K562 (cell line): ENCODE data around the gene GNAI3. TPM values are rescaled to one million over a fixed set of nuclear protein-coding genes. Genes with fewer than 3 reads are reported as not detected.
A peak's percentile ranks its signal among the peaks of the same experiment; 100 is the strongest.

Source experiments
- ARID3B ChIP-seq: fragments of 250-450 bp; sonication (Bioruptor Pico); IDR thresholded peaks from 2 replicates; pipeline ENCODE4 v1.4.0; 2020; ENCODE audit warnings: borderline replicate concordance
- CXXC5 ChIP-seq: fragments of 250-450 bp; sonication (Bioruptor Pico); IDR thresholded peaks from 2 replicates; pipeline ENCODE4 v1.8.0; 2022; ENCODE audit warnings: inconsistent platforms, mild to moderate bottlenecking, moderate library complexity
- DIDO1 ChIP-seq: fragments of 450-650 bp; IDR thresholded peaks from 2 replicates; pipeline ENCODE4 v1.6.1; 2016; ENCODE audit warnings: low read depth, missing biosample characterization, missing genetic modification characterization
- FOXK2 ChIP-seq, 2 experiments: fragments of 450-650 bp; IDR thresholded peaks in 1 of 2; conservative IDR thresholded peaks in 1 of 2; 2 replicates each; pipeline ENCODE4 v1.6.1; 2016; ENCODE audit warnings: low read depth in 2 of 2, mild to moderate bottlenecking in 1 of 2
- HMGN3 ChIP-seq: IDR thresholded peaks from 2 replicates; pipeline ENCODE4 v1.6.1; 2011; ENCODE audit warnings: borderline replicate concordance, low read depth, mild to moderate bottlenecking, mixed read lengths, low read length; ENCODE audit not compliant: insufficient read length; ENCODE audit errors: extremely low read depth
- KDM1A ChIP-seq, 2 experiments: fragments of 450-650 bp; IDR thresholded peaks; 2 replicates each; pipeline ENCODE4 v1.6.1; 2016; ENCODE audit warnings: mild to moderate bottlenecking in 2 of 2
- MLLT1 ChIP-seq, 2 experiments: fragments of 450-650 bp; IDR thresholded peaks; 2 replicates each; pipeline ENCODE4 v1.6.1; 2016
- NCOA2 ChIP-seq, 2 experiments: fragments of 450-650 bp; IDR thresholded peaks; 2 replicates each; pipeline ENCODE4 v1.6.1; 2018; ENCODE audit warnings: mild to moderate bottlenecking in 2 of 2, moderate library complexity in 1 of 2; ENCODE audit not compliant: partially characterized antibody in 2 of 2
- POLR2G ChIP-seq: fragments of 200-400 bp; formaldehyde crosslinking; IDR thresholded peaks from 2 replicates; pipeline ENCODE4 v1.6.1; 2017; ENCODE audit warnings: low read depth, mild to moderate bottlenecking, antibody characterized with exemption, low read length, moderate library complexity
- TCF3 ChIP-seq: sonication (generic); formaldehyde crosslinking; IDR thresholded peaks from 2 replicates; pipeline ENCODE4 v1.4.0; 2020; ENCODE audit warnings: mild to moderate bottlenecking, missing genetic modification reagents
- WHSC1 ChIP-seq: IDR thresholded peaks from one replicate; pipeline ENCODE4 v1.6.1; 2012; ENCODE audit warnings: low read length, control low read depth, inconsistent platforms
- XRCC4 ChIP-seq: IDR thresholded peaks from one replicate; pipeline ENCODE4 v1.6.1; 2011; ENCODE audit not compliant: insufficient read depth, insufficient read length; ENCODE audit errors: extremely low read depth
- ZNF436 ChIP-seq: fragments of 250-450, 450-650 bp; sonication (Bioruptor Pico); formaldehyde crosslinking; IDR thresholded peaks from 2 replicates; pipeline ENCODE4 v1.7.0; 2020; ENCODE audit warnings: mild to moderate bottlenecking
- ZNF584 ChIP-seq: fragments of 200-800 bp; sonication (Bioruptor generic); IDR thresholded peaks from 2 replicates; pipeline ENCODE4 v1.6.1; 2016; ENCODE audit warnings: low read depth, mild to moderate bottlenecking, missing genetic modification characterization, missing compliant biosample characterization
- ZNF740 ChIP-seq, 3 experiments: fragments of 200-800 bp in 1 of 3; sonication (Bioruptor generic) in 1 of 3; sonication (generic) in 1 of 3; formaldehyde crosslinking in 1 of 3; IDR thresholded peaks; 2 replicates each; pipeline versions ENCODE4 v1.6.1 to v1.8.0; 2016 to 2022; ENCODE audit warnings: mild to moderate bottlenecking in 2 of 3, missing compliant biosample characterization in 2 of 3, missing genetic modification characterization in 2 of 3, missing genetic modification reagents in 1 of 3
- polyA plus RNA-seq, 8 experiments: library from polyadenylated mRNA; depleted of rRNA in 4 of 8; stranded (reverse) in 5 of 8; unstranded in 3 of 8; fragments of >200 nt; fragmentation: Nextera tagmentation in 2 of 8; fragmentation: Illumina TruSeq in 1 of 8; extraction: Ambion mirVana in 2 of 8; extraction: Trizol in 1 of 8; gene quantifications; 2 replicates each; pipeline versions ENCODE4 v1.2.1 to v1.2.3, GENCODE V29; 2011 to 2014; ENCODE audit warnings: inconsistent platforms in 1 of 8, missing spikeins in 1 of 8
- total RNA-seq, 7 experiments: library from RNA; depleted of rRNA in 6 of 7; stranded (reverse); fragments of >200 nt in 6 of 7; fragmentation: Illumina TruSeq in 2 of 7; extraction: Trizol in 2 of 7; gene quantifications; 2 replicates each; pipeline versions ENCODE4 v1.2.1 to v1.2.3, GENCODE V29; 2011 to 2021; ENCODE audit warnings: low replicate concordance in 1 of 7
- TF ChIP-seq, protein P1 (sequence below): sonication (generic); formaldehyde crosslinking; IDR thresholded peaks from 2 replicates; pipeline ENCODE4 v1.4.0; 2020; ENCODE audit warnings: mild to moderate bottlenecking, missing genetic modification reagents
- TF ChIP-seq, protein P2 (sequence below): sonication (generic); formaldehyde crosslinking; IDR thresholded peaks from 2 replicates; pipeline ENCODE4 v1.8.0; 2022; ENCODE audit warnings: missing genetic modification reagents, mild to moderate bottlenecking, moderate library complexity, borderline replicate concordance
- TF ChIP-seq, protein P3 (sequence below): sonication (generic); formaldehyde crosslinking; IDR thresholded peaks from 2 replicates; pipeline ENCODE4 v1.9.0; 2022; ENCODE audit warnings: mild to moderate bottlenecking, missing genetic modification reagents

Gene GNAI3
- total and polyA plus RNA-seq, 9 of the 15 experiments (the other 6 are each of a cell fraction or from before 2014, with no cell fraction given): 6.3 to 13.2 (median 8.9) TPM

DNA sequence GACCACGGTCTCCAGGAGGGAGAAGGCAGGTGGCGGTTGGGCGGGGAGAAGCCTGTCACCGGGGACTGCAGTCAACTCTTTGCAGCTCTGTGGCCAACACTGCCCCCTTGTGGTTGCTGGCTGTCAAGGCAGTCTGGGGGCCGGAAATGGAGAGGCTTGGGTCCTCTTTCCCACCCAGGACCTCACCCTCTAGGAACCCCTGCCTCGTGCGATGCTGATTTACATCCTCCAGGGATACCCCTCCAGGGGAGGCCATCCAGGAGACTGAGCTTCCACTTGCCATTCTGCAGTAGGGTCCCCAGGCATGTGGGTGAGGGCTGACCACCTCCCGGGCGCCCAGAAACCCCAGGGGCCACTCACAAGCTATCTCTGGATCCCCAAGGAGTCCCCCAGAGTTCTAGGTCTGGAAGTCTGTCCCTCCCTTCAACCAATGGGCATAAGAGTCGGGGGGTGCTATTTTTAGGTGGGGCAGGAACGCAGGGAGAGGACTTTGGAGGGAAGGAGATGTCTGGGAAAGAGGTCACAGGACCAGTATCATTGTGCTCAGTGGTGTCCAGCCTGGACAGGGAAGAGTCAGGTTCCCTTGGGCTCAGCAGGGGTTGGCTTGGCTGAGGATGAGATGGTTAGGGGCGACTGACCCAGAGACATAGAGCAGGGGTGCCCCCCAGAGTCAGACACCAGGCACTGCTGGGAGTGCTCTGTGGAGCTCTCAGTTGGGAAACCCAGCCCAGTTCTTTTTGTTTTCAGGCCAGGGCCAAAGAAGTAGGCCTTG, 15.9 kb upstream of the GNAI3 start (continued):
- TF ChIP-seq, protein P1, sequence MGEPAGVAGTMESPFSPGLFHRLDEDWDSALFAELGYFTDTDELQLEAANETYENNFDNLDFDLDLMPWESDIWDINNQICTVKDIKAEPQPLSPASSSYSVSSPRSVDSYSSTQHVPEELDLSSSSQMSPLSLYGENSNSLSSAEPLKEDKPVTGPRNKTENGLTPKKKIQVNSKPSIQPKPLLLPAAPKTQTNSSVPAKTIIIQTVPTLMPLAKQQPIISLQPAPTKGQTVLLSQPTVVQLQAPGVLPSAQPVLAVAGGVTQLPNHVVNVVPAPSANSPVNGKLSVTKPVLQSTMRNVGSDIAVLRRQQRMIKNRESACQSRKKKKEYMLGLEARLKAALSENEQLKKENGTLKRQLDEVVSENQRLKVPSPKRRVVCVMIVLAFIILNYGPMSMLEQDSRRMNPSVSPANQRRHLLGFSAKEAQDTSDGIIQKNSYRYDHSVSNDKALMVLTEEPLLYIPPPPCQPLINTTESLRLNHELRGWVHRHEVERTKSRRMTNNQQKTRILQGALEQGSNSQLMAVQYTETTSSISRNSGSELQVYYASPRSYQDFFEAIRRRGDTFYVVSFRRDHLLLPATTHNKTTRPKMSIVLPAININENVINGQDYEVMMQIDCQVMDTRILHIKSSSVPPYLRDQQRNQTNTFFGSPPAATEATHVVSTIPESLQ: no peak
- TF ChIP-seq KDM1A (IDR thresholded peaks at IDR 0.05): no peak
- TF ChIP-seq ZNF740 (CRISPR knock-in tag; IDR thresholded peaks at IDR 0.05): no peak
- TF ChIP-seq ZNF740 (tag; IDR thresholded peaks at IDR 0.05): no peak
- TF ChIP-seq MLLT1 (IDR thresholded peaks at IDR 0.05): peak in 1 of 2 experiments; percentile 51; a peak in 1 of 4 replicates
- no peak for TF ChIP-seq CXXC5
- TF ChIP-seq POLR2G: no peak
- TF ChIP-seq XRCC4: no peak
- TF ChIP-seq, protein P2, sequence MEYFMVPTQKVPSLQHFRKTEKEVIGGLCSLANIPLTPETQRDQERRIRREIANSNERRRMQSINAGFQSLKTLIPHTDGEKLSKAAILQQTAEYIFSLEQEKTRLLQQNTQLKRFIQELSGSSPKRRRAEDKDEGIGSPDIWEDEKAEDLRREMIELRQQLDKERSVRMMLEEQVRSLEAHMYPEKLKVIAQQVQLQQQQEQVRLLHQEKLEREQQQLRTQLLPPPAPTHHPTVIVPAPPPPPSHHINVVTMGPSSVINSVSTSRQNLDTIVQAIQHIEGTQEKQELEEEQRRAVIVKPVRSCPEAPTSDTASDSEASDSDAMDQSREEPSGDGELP (CRISPR knock-in tag): peak; percentile 30
- TF ChIP-seq TCF3 (CRISPR knock-in tag): no peak
- TF ChIP-seq ZNF436 (CRISPR knock-in tag): no peak
- TF ChIP-seq NCOA2 (IDR thresholded peaks at IDR 0.05; ENCODE audit: partially characterized antibody in 2 of 2): no peak
- no peak for TF ChIP-seq WHSC1
- TF ChIP-seq ZNF584: no peak
- no peak for TF ChIP-seq HMGN3
- TF ChIP-seq, protein P3, sequence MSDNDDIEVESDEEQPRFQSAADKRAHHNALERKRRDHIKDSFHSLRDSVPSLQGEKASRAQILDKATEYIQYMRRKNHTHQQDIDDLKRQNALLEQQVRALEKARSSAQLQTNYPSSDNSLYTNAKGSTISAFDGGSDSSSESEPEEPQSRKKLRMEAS (CRISPR knock-in tag): 0 out of 2 replicates have a peak, but pooled peaks have one; percentile 6
- no peak for TF ChIP-seq ARID3B (CRISPR knock-in tag)
- TF ChIP-seq FOXK2 (conservative IDR thresholded peaks at IDR 0.05 in 1 of 2, IDR thresholded peaks at IDR 0.05 in 1 of 2; ENCODE audit: low read depth in 2 of 2): no peak
- TF ChIP-seq DIDO1: no peak
